GM23248 (cell line): ENCODE results near the gene SELENOO.

Source experiments
- EZH2 ChIP-seq: fragments of 200-600 bp; sonication (generic); IDR thresholded peaks from 2 replicates; pipeline ENCODE4 v1.6.1; 2018; ENCODE audit warnings: antibody characterized with exemption, mild to moderate bottlenecking; ENCODE audit not compliant: insufficient read depth, poor library complexity, severe bottlenecking
- EZH2phosphoT487 ChIP-seq: fragments of 200-600 bp; sonication (generic); IDR thresholded peaks from 2 replicates; pipeline ENCODE4 v1.6.1; 2018; ENCODE audit warnings: antibody characterized with exemption, moderate library complexity, mild to moderate bottlenecking, low read depth; ENCODE audit not compliant: insufficient read depth

DNA sequence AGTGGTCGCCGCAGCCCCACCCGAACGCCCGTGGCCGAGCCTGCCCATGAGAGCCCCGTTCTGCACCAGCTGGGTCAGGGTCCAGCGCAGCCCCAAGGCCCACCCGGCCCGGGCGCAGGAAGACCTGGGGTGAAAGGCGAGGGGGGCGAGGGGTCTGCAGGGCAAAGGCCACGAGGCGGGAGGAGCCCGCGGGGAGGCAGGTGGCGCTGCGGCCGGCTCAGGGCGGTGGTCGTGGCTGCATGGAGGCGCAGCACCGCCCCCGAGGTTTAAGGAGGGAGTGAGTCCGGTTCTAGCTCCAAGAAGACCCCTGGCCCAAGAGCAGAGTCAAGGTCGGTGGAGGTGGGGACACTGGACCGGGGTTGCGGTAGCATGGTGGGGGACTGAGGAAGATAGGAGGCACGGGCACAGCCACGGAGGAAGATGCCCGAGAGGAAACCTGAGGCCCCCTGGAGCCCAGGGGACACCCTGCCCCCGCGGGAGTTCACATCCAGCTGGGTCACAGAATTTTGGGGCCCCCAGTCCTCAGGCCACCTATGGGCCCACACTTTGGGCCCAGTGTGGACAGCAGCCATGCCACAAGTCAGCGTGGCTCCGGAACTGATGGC is 50.8 kb downstream of the SELENOO start:
- no peak for TF ChIP-seq EZH2
- no peak for TF ChIP-seq EZH2phosphoT487
